GM23338 (cell line): ENCODE measurements around the gene SNRNP25. TPM values are rescaled to one million over a fixed set of nuclear protein-coding genes. Genes with fewer than 3 reads are reported as not detected.
A peak's percentile ranks its signal among the peaks of the same experiment; 100 is the strongest.

Experiments used
- ATAC-seq: fragments of 200-7000 bp; cut with Tn5 transposase; 3 replicates; pipeline ENCODE4 v1.9.1; 2020
- DNase-seq: peaks from one replicate; pipeline ENCODE4 v3.0.0-alpha.2; 2015; ENCODE audit warnings: low spot score
- H2AFZ ChIP-seq: fragments of 200-600 bp; sonication (generic); 2 replicates; pipeline ENCODE4 v1.8.0; 2016; ENCODE audit warnings: antibody characterized with exemption, mild to moderate bottlenecking, moderate library complexity
- H3F3A ChIP-seq: fragments of 200-600 bp; sonication (generic); replicated peaks from 2 replicates; pipeline ENCODE4 v1.8.0; 2017; ENCODE audit warnings: antibody characterized with exemption, mixed run types, low read depth
- H3K27ac ChIP-seq: fragments of 200-600 bp; sonication (generic); 2 replicates; pipeline ENCODE4 v1.6.1; 2016; ENCODE audit warnings: low read depth
- H3K27me3 ChIP-seq: fragments of 200-600 bp; sonication (generic); 2 replicates; pipeline ENCODE4 v1.8.0; 2016; ENCODE audit warnings: mild to moderate bottlenecking, mixed run types, moderate library complexity; ENCODE audit not compliant: insufficient read depth
- H3K36me3 ChIP-seq: fragments of 200-600 bp; sonication (generic); 2 replicates; pipeline ENCODE4 v1.8.0; 2016; ENCODE audit warnings: mild to moderate bottlenecking; ENCODE audit not compliant: insufficient read depth
- H3K4me1 ChIP-seq: fragments of 200-600 bp; sonication (generic); 2 replicates; pipeline ENCODE4 v1.8.0; 2016; ENCODE audit warnings: mild to moderate bottlenecking, moderate library complexity; ENCODE audit not compliant: insufficient read depth
- H3K4me2 ChIP-seq: fragments of 200-600 bp; sonication (generic); 2 replicates; pipeline ENCODE4 v1.7.1; 2017; ENCODE audit warnings: mixed run types
- H3K4me3 ChIP-seq: fragments of 200-600 bp; sonication (generic); 2 replicates; pipeline ENCODE4 v1.6.1; 2016; ENCODE audit warnings: mixed run types
- H3K79me2 ChIP-seq: fragments of 200-600 bp; sonication (generic); replicated peaks from 2 replicates; pipeline ENCODE4 v1.8.0; 2017; ENCODE audit warnings: mild to moderate bottlenecking; ENCODE audit not compliant: insufficient read depth
- H3K9me2 ChIP-seq: fragments of 200-600 bp; sonication (generic); 2 replicates; pipeline ENCODE4 v1.8.0; 2017; ENCODE audit not compliant: insufficient read depth
- H4K20me1 ChIP-seq: fragments of 200-600 bp; sonication (generic); replicated peaks from 2 replicates; pipeline ENCODE4 v1.8.0; 2017; ENCODE audit warnings: mild to moderate bottlenecking; ENCODE audit not compliant: insufficient read depth
- H3K27ac Mint-ChIP-seq: 2 replicates; pipeline ENCODE4 v1.8.0; 2020; ENCODE audit warnings: inconsistent platforms, mild to moderate bottlenecking, moderate library complexity, mixed read lengths
- H3K27me3 Mint-ChIP-seq: 3 replicates; pipeline ENCODE4 v1.8.0; 2022; ENCODE audit warnings: low read depth, mild to moderate bottlenecking, moderate library complexity, mixed read lengths, inconsistent platforms; ENCODE audit not compliant: insufficient read depth, poor library complexity
- H3K36me3 Mint-ChIP-seq: 3 replicates; pipeline ENCODE4 v1.8.0; 2021; ENCODE audit warnings: low read depth, mild to moderate bottlenecking, inconsistent platforms, moderate library complexity, mixed read lengths
- H3K4me1 Mint-ChIP-seq: 3 replicates; pipeline ENCODE4 v1.8.0; 2020; ENCODE audit warnings: mild to moderate bottlenecking, inconsistent platforms, mixed read lengths
- H3K4me3 Mint-ChIP-seq: 3 replicates; pipeline ENCODE4 v1.8.0; 2021; ENCODE audit warnings: moderate library complexity, mild to moderate bottlenecking, inconsistent platforms, mixed read lengths
- H3K9me3 Mint-ChIP-seq: 3 replicates; pipeline ENCODE4 v1.8.0; 2020; ENCODE audit warnings: moderate library complexity, mild to moderate bottlenecking, inconsistent platforms, mixed read lengths
- CREB1 ChIP-seq: fragments of 250-450 bp; sonication (Bioruptor Pico); IDR thresholded peaks from 2 replicates; pipeline ENCODE4 v1.5.0; 2020; ENCODE audit warnings: low read depth, mild to moderate bottlenecking, moderate library complexity
- CTCF ChIP-seq, 2 experiments: fragments of 200-600 bp in 1 of 2; sonication (generic) in 1 of 2; conservative IDR thresholded peaks; 2 replicates each; pipeline versions ENCODE4 v1.5.1 to v1.6.1; 2016 to 2017; ENCODE audit warnings: antibody characterized with exemption in 2 of 2, low read depth in 2 of 2, mild to moderate bottlenecking in 2 of 2, moderate library complexity in 1 of 2
- EZH2 ChIP-seq: fragments of 200-600 bp; sonication (generic); IDR thresholded peaks from one replicate; pipeline ENCODE4 v1.8.0; 2017; ENCODE audit warnings: antibody characterized with exemption, mild to moderate bottlenecking, low read depth; ENCODE audit not compliant: unreplicated experiment
- EZH2phosphoT487 ChIP-seq: fragments of 200-600 bp; sonication (generic); IDR thresholded peaks from one replicate; pipeline ENCODE4 v1.8.1; 2018; ENCODE audit warnings: antibody characterized with exemption; ENCODE audit not compliant: unreplicated experiment
- JUNB ChIP-seq: IDR thresholded peaks from one replicate; pipeline ENCODE4 v1.6.1; 2016; ENCODE audit warnings: antibody characterized with exemption; ENCODE audit not compliant: unreplicated experiment
- NANOG ChIP-seq: IDR thresholded peaks from 2 replicates; pipeline ENCODE4 v1.6.1; 2016; ENCODE audit warnings: antibody characterized with exemption, borderline replicate concordance
- POLR2AphosphoS5 ChIP-seq: IDR thresholded peaks from 2 replicates; pipeline ENCODE4 v1.6.1; 2016; ENCODE audit warnings: antibody characterized with exemption, low read depth
- REST ChIP-seq: IDR thresholded peaks from one replicate; pipeline ENCODE4 v1.6.1; 2018; ENCODE audit warnings: antibody characterized with exemption; ENCODE audit not compliant: unreplicated experiment
- STAT1 ChIP-seq: IDR thresholded peaks from one replicate; pipeline ENCODE4 v1.6.1; 2016; ENCODE audit warnings: antibody characterized with exemption; ENCODE audit not compliant: unreplicated experiment
- ZNF114 ChIP-seq: fragments of 250-450 bp; sonication (Bioruptor Pico); IDR thresholded peaks from 2 replicates; pipeline ENCODE4 v1.5.0; 2020; ENCODE audit warnings: mild to moderate bottlenecking, moderate library complexity
- ZNF331 ChIP-seq: fragments of 250-450 bp; sonication (Bioruptor Pico); IDR thresholded peaks from 2 replicates; pipeline ENCODE4 v1.5.0; 2020; ENCODE audit warnings: low read depth, mild to moderate bottlenecking, moderate library complexity
- polyA plus RNA-seq: library from polyadenylated mRNA; unstranded; fragments of >200 nt; fragmentation: Nextera tagmentation; extraction: Ambion mirVana; gene quantifications from 2 replicates; pipeline ENCODE4 v1.2.1, GENCODE V29; 2016
- total RNA-seq: library from RNA; depleted of rRNA; stranded (reverse); fragments of >200 nt; shearing (Covaris generic); gene quantifications from 2 replicates; pipeline ENCODE4 v1.2.3, GENCODE V29; 2014
- TF ChIP-seq, protein P1 (sequence below): fragments of 250-450 bp; sonication (Bioruptor Pico); IDR thresholded peaks from 2 replicates; pipeline ENCODE4 v1.5.0; 2020; ENCODE audit warnings: mild to moderate bottlenecking, moderate library complexity
- TF ChIP-seq, protein P2 (sequence below): IDR thresholded peaks from 2 replicates; pipeline ENCODE4 v1.6.1; 2016; ENCODE audit warnings: antibody characterized with exemption

The SNRNP25 gene
- total and polyA plus RNA-seq, 2 experiments from 2014 or later, result 34.4 to 79.5 TPM

DNA sequence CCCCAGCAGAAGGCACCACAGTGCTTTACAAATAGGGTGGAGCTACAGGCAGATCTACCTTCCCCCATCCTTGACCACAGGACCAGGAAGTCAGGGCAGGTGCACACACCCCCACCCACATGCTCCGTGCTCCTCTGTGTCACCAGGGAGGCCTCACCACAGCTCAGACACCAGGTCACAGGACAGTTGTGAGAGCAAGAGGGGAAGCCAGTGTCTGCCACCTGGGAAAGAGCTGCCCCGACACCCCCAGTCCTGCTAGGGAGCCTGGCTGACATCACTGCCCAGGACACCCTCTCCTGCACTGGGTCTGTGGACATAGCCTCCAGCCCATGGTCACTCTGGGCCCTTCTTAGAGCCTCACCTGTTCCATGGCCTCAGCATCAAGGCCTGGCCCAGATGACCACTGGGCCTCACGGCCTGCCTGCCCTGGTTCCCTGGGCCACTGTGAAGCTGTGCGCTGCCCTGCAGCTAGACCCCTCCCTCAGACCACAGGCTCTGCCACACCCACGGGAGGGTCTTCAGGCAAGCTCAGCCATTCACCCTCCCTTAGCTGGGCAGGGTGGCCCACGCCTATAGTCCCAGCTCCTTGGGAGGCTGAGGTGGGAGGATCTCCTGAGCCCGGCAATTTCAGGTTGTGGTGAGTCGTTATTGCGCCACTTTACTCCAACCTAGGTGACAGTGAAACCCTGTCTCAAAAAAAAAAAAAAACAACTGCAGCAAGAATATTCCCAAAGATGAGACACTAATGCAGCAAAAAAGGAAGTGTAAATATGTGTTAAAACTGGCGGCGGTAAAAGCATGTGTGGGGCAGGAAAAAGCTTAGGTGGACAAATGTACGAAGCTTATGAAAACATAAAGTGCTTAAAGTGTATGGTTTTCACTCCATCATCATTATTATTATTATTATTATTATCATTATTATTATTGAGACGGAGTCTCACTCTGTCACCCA lies 14.4 kb upstream of the SNRNP25 start:
- no peaks in the 10 kb centered on the region for H3K9me3 Mint-ChIP-seq
- Histone ChIP-seq H3K36me3 (peaks cover 10% of the 10 kb centered on the region; the same call in 1 of the 2 replicates), H3K27me3 (no peaks in the 10 kb centered on the region), H4K20me1 (peaks cover 5% of the 10 kb centered on the region; the same call in 1 of the 2 replicates), H3K27ac (no peak overlapping the region), H3F3A (no peaks in the 10 kb centered on the region), H3K9me2 (no peaks in the 10 kb centered on the region), H3K4me3 (no peak overlapping the region), H3K4me2 (no peak overlapping the region), H3K4me1 (no peaks in the 10 kb centered on the region), H2AFZ (no peak overlapping the region), H3K79me2 (no peaks in the 10 kb centered on the region)
- peaks cover 3% of the 10 kb centered on the region for H3K27me3 Mint-ChIP-seq
- TF ChIP-seq, protein P1, sequence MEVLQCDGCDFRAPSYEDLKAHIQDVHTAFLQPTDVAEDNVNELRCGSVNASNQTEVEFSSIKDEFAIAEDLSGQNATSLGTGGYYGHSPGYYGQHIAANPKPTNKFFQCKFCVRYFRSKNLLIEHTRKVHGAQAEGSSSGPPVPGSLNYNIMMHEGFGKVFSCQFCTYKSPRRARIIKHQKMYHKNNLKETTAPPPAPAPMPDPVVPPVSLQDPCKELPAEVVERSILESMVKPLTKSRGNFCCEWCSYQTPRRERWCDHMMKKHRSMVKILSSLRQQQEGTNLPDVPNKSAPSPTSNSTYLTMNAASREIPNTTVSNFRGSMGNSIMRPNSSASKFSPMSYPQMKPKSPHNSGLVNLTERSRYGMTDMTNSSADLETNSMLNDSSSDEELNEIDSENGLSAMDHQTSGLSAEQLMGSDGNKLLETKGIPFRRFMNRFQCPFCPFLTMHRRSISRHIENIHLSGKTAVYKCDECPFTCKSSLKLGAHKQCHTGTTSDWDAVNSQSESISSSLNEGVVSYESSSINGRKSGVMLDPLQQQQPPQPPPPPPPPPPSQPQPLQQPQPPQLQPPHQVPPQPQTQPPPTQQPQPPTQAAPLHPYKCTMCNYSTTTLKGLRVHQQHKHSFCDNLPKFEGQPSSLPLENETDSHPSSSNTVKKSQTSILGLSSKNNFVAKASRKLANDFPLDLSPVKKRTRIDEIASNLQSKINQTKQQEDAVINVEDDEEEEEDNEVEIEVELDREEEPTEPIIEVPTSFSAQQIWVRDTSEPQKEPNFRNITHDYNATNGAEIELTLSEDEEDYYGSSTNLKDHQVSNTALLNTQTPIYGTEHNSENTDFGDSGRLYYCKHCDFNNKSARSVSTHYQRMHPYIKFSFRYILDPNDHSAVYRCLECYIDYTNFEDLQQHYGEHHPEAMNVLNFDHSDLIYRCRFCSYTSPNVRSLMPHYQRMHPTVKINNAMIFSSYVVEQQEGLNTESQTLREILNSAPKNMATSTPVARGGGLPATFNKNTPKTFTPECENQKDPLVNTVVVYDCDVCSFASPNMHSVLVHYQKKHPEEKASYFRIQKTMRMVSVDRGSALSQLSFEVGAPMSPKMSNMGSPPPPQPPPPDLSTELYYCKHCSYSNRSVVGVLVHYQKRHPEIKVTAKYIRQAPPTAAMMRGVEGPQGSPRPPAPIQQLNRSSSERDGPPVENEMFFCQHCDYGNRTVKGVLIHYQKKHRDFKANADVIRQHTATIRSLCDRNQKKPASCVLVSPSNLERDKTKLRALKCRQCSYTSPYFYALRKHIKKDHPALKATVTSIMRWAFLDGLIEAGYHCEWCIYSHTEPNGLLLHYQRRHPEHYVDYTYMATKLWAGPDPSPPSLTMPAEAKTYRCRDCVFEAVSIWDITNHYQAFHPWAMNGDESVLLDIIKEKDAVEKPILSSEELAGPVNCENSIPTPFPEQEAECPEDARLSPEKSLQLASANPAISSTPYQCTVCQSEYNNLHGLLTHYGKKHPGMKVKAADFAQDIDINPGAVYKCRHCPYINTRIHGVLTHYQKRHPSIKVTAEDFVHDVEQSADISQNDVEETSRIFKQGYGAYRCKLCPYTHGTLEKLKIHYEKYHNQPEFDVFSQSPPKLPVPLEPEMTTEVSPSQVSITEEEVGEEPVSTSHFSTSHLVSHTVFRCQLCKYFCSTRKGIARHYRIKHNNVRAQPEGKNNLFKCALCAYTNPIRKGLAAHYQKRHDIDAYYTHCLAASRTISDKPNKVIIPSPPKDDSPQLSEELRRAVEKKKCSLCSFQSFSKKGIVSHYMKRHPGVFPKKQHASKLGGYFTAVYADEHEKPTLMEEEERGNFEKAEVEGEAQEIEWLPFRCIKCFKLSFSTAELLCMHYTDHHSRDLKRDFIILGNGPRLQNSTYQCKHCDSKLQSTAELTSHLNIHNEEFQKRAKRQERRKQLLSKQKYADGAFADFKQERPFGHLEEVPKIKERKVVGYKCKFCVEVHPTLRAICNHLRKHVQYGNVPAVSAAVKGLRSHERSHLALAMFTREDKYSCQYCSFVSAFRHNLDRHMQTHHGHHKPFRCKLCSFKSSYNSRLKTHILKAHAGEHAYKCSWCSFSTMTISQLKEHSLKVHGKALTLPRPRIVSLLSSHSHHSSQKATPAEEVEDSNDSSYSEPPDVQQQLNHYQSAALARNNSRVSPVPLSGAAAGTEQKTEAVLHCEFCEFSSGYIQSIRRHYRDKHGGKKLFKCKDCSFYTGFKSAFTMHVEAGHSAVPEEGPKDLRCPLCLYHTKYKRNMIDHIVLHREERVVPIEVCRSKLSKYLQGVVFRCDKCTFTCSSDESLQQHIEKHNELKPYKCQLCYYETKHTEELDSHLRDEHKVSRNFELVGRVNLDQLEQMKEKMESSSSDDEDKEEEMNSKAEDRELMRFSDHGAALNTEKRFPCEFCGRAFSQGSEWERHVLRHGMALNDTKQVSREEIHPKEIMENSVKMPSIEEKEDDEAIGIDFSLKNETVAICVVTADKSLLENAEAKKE, result no peak
- TF ChIP-seq EZH2phosphoT487 (no peak), STAT1 (no peak), JUNB (no peak), ZNF114 (CRISPR knock-in tag) (no peak), ZNF331 (CRISPR knock-in tag) (no peak), REST (no peak), EZH2 (no peak), POLR2AphosphoS5 (no peak), NANOG (no peak), CREB1 (CRISPR knock-in tag) (no peak), CTCF (conservative IDR thresholded peaks at IDR 0.05; ENCODE audit: low read depth in 2 of 2) (no peak)
- TF ChIP-seq, protein P2, sequence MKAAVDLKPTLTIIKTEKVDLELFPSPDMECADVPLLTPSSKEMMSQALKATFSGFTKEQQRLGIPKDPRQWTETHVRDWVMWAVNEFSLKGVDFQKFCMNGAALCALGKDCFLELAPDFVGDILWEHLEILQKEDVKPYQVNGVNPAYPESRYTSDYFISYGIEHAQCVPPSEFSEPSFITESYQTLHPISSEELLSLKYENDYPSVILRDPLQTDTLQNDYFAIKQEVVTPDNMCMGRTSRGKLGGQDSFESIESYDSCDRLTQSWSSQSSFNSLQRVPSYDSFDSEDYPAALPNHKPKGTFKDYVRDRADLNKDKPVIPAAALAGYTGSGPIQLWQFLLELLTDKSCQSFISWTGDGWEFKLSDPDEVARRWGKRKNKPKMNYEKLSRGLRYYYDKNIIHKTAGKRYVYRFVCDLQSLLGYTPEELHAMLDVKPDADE, result no peak
- H3K36me3 Mint-ChIP-seq, result peaks cover 44% of the 10 kb centered on the region
- H3K4me1 Mint-ChIP-seq, result 0 out of 3 replicates have a peak, but pooled peaks cover 2% of the 10 kb centered on the region
- H3K27ac Mint-ChIP-seq, result no peak overlapping the region
- ATAC-seq (peak; percentile 53), DNase-seq (no peak)
- no peak overlapping the region for H3K4me3 Mint-ChIP-seq
